ENCODE results near the gene ADARB1.

- TF ChIP-seq POLR2AphosphoS5 (IDR thresholded peaks at IDR 0.05; ENCODE audit: low read depth, low read length) (no peak), MAX (IDR thresholded peaks at IDR 0.05; ENCODE audit: low read depth) (no peak), EP300 (IDR thresholded peaks at IDR 0.05; ENCODE audit: borderline replicate concordance in 1 of 2, low read depth in 1 of 2, low read length in 1 of 2) (no peak), YY1 (IDR thresholded peaks at IDR 0.05; ENCODE audit: low read depth) (no peak), USF2 (IDR thresholded peaks at IDR 0.05; ENCODE audit: borderline replicate concordance, low read depth, low read length) (no peak), SMC3 (IDR thresholded peaks at IDR 0.05; ENCODE audit: low read depth, low read length) (no peak), CTCF (IDR thresholded peaks at IDR 0.05) (no peak), RFX5 (IDR thresholded peaks at IDR 0.05; ENCODE audit: low read length) (no peak), TAF1 (IDR thresholded peaks at IDR 0.05; ENCODE audit: borderline replicate concordance, low read depth, low read length) (no peak), MEF2A (IDR thresholded peaks at IDR 0.05; ENCODE audit: borderline replicate concordance, low read depth) (no peak), TCF12 (IDR thresholded peaks at IDR 0.05) (no peak)
These were observed 74.1 kb downstream of the ADARB1 start for GRCh38 chr21:45148316-45148990.
